WERI-Rb-1 (cell line): ENCODE measurements around the gene CCDC30.

Experiments
- DNase-seq: peaks from one replicate; pipeline ENCODE4 v3.0.0-alpha.2; 2020
- H3K27ac ChIP-seq: fragments of 250-450 bp; sonication (Bioruptor Pico); 2 replicates; pipeline ENCODE4 v1.5.1; 2020; ENCODE audit warnings: mild to moderate bottlenecking, moderate library complexity
- H3K27me3 ChIP-seq: fragments of 250-450 bp; sonication (Bioruptor Pico); 2 replicates; pipeline ENCODE4 v1.5.1; 2021; ENCODE audit warnings: mild to moderate bottlenecking, low read depth, moderate library complexity; ENCODE audit not compliant: insufficient read depth, severe bottlenecking
- H3K36me3 ChIP-seq: fragments of 250-450 bp; sonication (Bioruptor Pico); 2 replicates; pipeline ENCODE4 v1.5.1; 2020; ENCODE audit warnings: mild to moderate bottlenecking, moderate library complexity
- H3K4me3 ChIP-seq: 2 replicates; pipeline ENCODE4 v1.5.1; 2011; ENCODE audit warnings: low read depth, mild to moderate bottlenecking, control low read depth, low read length
- H3K9me3 ChIP-seq: fragments of 250-450 bp; sonication (Bioruptor Pico); 2 replicates; pipeline ENCODE4 v1.5.1; 2021; ENCODE audit warnings: mild to moderate bottlenecking, moderate library complexity; ENCODE audit not compliant: severe bottlenecking
- TF ChIP-seq, protein P1 (sequence below): IDR thresholded peaks from 2 replicates; pipeline ENCODE4 v1.5.1; 2011; ENCODE audit warnings: low read depth, mild to moderate bottlenecking, control low read depth, inconsistent platforms, low read length

The CCDC30 gene

DNA sequence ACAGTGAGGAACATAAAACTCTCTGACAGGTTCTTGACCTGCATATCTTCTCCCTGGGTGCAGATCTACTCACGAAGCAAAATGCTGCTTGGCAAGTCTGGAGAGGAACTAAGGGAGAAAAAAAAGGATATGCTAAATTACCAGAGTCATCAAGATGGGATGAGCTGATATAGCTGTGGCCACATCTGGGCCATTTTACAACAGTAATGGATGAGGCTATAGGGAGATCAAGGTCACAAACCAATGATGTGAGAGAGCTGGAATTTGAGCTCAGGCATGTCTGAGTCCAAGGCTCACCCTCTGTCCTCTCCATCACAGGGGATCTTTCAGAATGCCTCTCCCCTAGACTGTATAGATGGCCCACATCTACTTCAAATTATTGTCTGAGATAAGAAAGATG, 33.5 kb upstream of the CCDC30 start:
- no peak for DNase-seq
- Histone ChIP-seq H3K36me3 (no peaks in the 10 kb centered on the region), H3K27me3 (no peaks in the 10 kb centered on the region), H3K9me3 (no peaks in the 10 kb centered on the region), H3K27ac (no peak overlapping the region), H3K4me3 (no peak overlapping the region)
- TF ChIP-seq, protein P1, sequence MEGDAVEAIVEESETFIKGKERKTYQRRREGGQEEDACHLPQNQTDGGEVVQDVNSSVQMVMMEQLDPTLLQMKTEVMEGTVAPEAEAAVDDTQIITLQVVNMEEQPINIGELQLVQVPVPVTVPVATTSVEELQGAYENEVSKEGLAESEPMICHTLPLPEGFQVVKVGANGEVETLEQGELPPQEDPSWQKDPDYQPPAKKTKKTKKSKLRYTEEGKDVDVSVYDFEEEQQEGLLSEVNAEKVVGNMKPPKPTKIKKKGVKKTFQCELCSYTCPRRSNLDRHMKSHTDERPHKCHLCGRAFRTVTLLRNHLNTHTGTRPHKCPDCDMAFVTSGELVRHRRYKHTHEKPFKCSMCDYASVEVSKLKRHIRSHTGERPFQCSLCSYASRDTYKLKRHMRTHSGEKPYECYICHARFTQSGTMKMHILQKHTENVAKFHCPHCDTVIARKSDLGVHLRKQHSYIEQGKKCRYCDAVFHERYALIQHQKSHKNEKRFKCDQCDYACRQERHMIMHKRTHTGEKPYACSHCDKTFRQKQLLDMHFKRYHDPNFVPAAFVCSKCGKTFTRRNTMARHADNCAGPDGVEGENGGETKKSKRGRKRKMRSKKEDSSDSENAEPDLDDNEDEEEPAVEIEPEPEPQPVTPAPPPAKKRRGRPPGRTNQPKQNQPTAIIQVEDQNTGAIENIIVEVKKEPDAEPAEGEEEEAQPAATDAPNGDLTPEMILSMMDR = no peak

GRCh38 chr1:42430286-42431135, 32.6 kb upstream of the CCDC30 start:
- TF ChIP-seq, protein P1 = no peak

GRCh38 chr1:42431514-42431913, 31.6 kb upstream of the CCDC30 start:
- no peak for DNase-seq
- H3K4me3 ChIP-seq = no peak overlapping the region
- H3K36me3 ChIP-seq = no peaks in the 10 kb centered on the region
- H3K9me3 ChIP-seq = no peaks in the 10 kb centered on the region
- H3K27me3 ChIP-seq = no peaks in the 10 kb centered on the region
- H3K27ac ChIP-seq = no peak overlapping the region
- TF ChIP-seq, protein P1 = no peak

More at GRCh38 chr1:42430286-42431135, 32.6 kb upstream of the CCDC30 start:
- no peak overlapping the region for H3K27ac ChIP-seq
- H3K27me3 ChIP-seq = no peaks in the 10 kb centered on the region
- H3K36me3 ChIP-seq = no peaks in the 10 kb centered on the region
- DNase-seq = no peak
- H3K9me3 ChIP-seq = no peaks in the 10 kb centered on the region
- no peak overlapping the region for H3K4me3 ChIP-seq

- TF ChIP-seq, protein P1 = no peak
- no peak for DNase-seq
- Histone ChIP-seq H3K27me3 (no peaks in the 10 kb centered on the region), H3K27ac (no peak overlapping the region), H3K9me3 (no peaks in the 10 kb centered on the region), H3K4me3 (no peak overlapping the region), H3K36me3 (no peaks in the 10 kb centered on the region)
Measured at GRCh38 chr1:42432714-42433113, 30.4 kb upstream of the CCDC30 start.

DNA sequence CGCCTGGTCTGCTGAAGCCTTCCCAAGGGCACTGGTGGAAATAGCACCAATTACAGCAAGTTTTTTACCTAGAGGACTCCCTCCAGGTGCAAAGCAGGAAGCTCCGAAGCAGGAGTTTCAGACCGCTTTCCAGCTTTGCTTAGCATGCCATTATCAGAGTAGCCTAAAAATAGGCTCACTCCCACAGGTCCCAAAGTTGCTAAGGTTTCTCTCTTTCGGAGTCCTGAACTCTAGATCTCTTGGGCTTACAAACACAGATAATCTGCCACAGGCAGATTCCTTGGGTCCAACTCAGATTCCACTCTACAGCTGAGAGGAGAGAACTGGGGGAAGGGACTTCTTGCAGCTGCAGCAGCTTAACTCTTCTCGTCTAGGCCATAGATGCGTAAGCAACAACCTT, 29.7 kb upstream of the CCDC30 start:
- H3K27ac ChIP-seq = no peak overlapping the region
- TF ChIP-seq, protein P1 = no peak
- no peaks in the 10 kb centered on the region for H3K9me3 ChIP-seq
- H3K27me3 ChIP-seq = no peaks in the 10 kb centered on the region
- no peak for DNase-seq
- no peak overlapping the region for H3K4me3 ChIP-seq
- no peaks in the 10 kb centered on the region for H3K36me3 ChIP-seq
